CD14-positive monocyte (primary cell): Measurements from ENCODE around the gene MEGF6. TPM values are rescaled to one million over a fixed set of nuclear protein-coding genes. Genes with fewer than 3 reads are reported as not detected.

ENCODE experiments used
- DNase-seq, 3 donors: peaks; one replicate each; pipeline ENCODE4 v3.0.0-alpha.2; 2011 to 2022
- H2AFZ ChIP-seq: 2 replicates; pipeline ENCODE4 v1.6.0; 2012; ENCODE audit warnings: mild to moderate bottlenecking, low read depth, low read length, inconsistent platforms; ENCODE audit not compliant: insufficient read depth, poor library complexity, severe bottlenecking
- H3K27ac ChIP-seq, 2 donors: 1 replicate in 1 of 2; 2 replicates in 1 of 2; pipeline ENCODE4 v1.5.1; 2012 to 2013; ENCODE audit warnings: low read length in 2 of 2, control low read depth in 1 of 2, inconsistent platforms in 1 of 2, low read depth in 1 of 2, mild to moderate bottlenecking in 1 of 2
- H3K27me3 ChIP-seq, 2 donors: one replicate each; pipeline versions ENCODE4 v1.6.0 to v1.6.1; 2011 to 2013; ENCODE audit warnings: low read length in 2 of 2; ENCODE audit not compliant: control insufficient read depth in 2 of 2, insufficient read depth in 2 of 2
- H3K36me3 ChIP-seq, 2 donors: replicated peaks in 1 of 2; 1 replicate in 1 of 2; 2 replicates in 1 of 2; pipeline versions ENCODE4 v1.5.1 to v1.6.1; 2012 to 2013; ENCODE audit warnings: low read length in 2 of 2, control low read depth in 1 of 2, inconsistent platforms in 1 of 2, mild to moderate bottlenecking in 1 of 2; ENCODE audit not compliant: insufficient read depth in 2 of 2, control insufficient read depth in 1 of 2
- H3K4me1 ChIP-seq, 2 donors: 1 replicate in 1 of 2; 2 replicates in 1 of 2; pipeline versions ENCODE4 v1.5.1 to v1.6.1; 2012 to 2013; ENCODE audit warnings: low read length in 2 of 2, control low read depth in 1 of 2, inconsistent platforms in 1 of 2, mild to moderate bottlenecking in 1 of 2, moderate library complexity in 1 of 2; ENCODE audit not compliant: insufficient read depth in 2 of 2, control insufficient read depth in 1 of 2
- H3K4me2 ChIP-seq: replicated peaks from 2 replicates; pipeline ENCODE3; 2012; ENCODE audit warnings: low read length, moderate library complexity, mild to moderate bottlenecking; ENCODE audit not compliant: poor library complexity, severe bottlenecking; ENCODE audit errors: extremely low read depth
- H3K4me3 ChIP-seq, 3 experiments: fragments of 200-600 bp in 1 of 3; sonication (generic) in 1 of 3; replicated peaks in 1 of 3; 1 replicate in 2 of 3; 2 replicates in 1 of 3; pipeline ENCODE4 v1.5.1; 2011 to 2013; ENCODE audit warnings: low read length in 3 of 3, mild to moderate bottlenecking in 3 of 3, control low read depth in 2 of 3, low read depth in 2 of 3, inconsistent platforms in 1 of 3, moderate library complexity in 1 of 3
- H3K79me2 ChIP-seq: 2 replicates; pipeline ENCODE4 v1.6.0; 2012; ENCODE audit warnings: mild to moderate bottlenecking, control low read depth, inconsistent platforms, low read length, moderate library complexity; ENCODE audit not compliant: insufficient read depth
- H3K9ac ChIP-seq: 2 replicates; pipeline ENCODE4 v1.6.0; 2017; ENCODE audit warnings: low read length, mild to moderate bottlenecking; ENCODE audit not compliant: insufficient read depth, poor library complexity, severe bottlenecking
- H3K9me3 ChIP-seq, 2 donors: replicated peaks in 1 of 2; 1 replicate in 1 of 2; 2 replicates in 1 of 2; pipeline versions ENCODE4 v1.5.1 to v1.6.1; 2012 to 2013; ENCODE audit warnings: low read length in 2 of 2, control low read depth in 1 of 2; ENCODE audit not compliant: control insufficient read depth in 1 of 2, insufficient read depth in 1 of 2
- H4K20me1 ChIP-seq: 2 replicates; pipeline ENCODE4 v1.6.0; 2012; ENCODE audit warnings: mild to moderate bottlenecking, low read length, control low read depth, moderate library complexity; ENCODE audit not compliant: insufficient read depth
- H3K27ac Mint-ChIP-seq, 7 donors: one replicate each; pipeline ENCODE4 v1.8.0; 2020; ENCODE audit warnings: mild to moderate bottlenecking in 7 of 7, mixed read lengths in 7 of 7, moderate library complexity in 6 of 7, inconsistent platforms in 2 of 7
- H3K27me3 Mint-ChIP-seq, 3 donors: one replicate each; pipeline ENCODE4 v1.8.0; 2021 to 2022; ENCODE audit warnings: low read depth in 3 of 3, mild to moderate bottlenecking in 3 of 3, mixed read lengths in 3 of 3, moderate library complexity in 3 of 3, inconsistent platforms in 1 of 3
- H3K36me3 Mint-ChIP-seq, 2 donors: one replicate each; pipeline ENCODE4 v1.8.0; 2020; ENCODE audit warnings: mixed read lengths in 2 of 2, inconsistent platforms in 1 of 2, mild to moderate bottlenecking in 1 of 2
- H3K4me1 Mint-ChIP-seq: one replicate; pipeline ENCODE4 v1.8.0; 2020; ENCODE audit warnings: mild to moderate bottlenecking, mixed read lengths
- H3K4me3 Mint-ChIP-seq, 2 donors: one replicate each; pipeline ENCODE4 v1.8.0; 2020; ENCODE audit warnings: mild to moderate bottlenecking in 2 of 2, mixed read lengths in 2 of 2, moderate library complexity in 1 of 2
- H3K9me3 Mint-ChIP-seq, 7 donors: one replicate each; pipeline ENCODE4 v1.8.0; 2020 to 2022; ENCODE audit warnings: mixed read lengths in 7 of 7, mild to moderate bottlenecking in 6 of 7, moderate library complexity in 6 of 7, inconsistent platforms in 2 of 7
- WGBS: methylation state at CpG from one replicate; pipeline ENCODE4 v1.1.5; 2013; ENCODE audit warnings: missing lambda C conversion rate; ENCODE audit not compliant: insufficient coverage; 5-methylcytosine and 5-hydroxymethylcytosine counted together
- intact Hi-C, 2 donors: fragments of 100-400 bp; cut with micrococcal nuclease; formaldehyde crosslinking; loops; one replicate each; pipeline versions ENCODE4 v1.15.0 to v1.15.1; 2023
- polyA plus RNA-seq, 3 donors: library from polyadenylated mRNA; depleted of rRNA in 1 of 3; unstranded in 2 of 3; stranded (reverse) in 1 of 3; fragments of 300-500 nt in 2 of 3; fragments of >200 nt in 1 of 3; fragmentation: Illumina TruSeq in 2 of 3; gene quantifications; 1 replicate in 2 of 3; 2 replicates in 1 of 3; pipeline ENCODE4 v1.2.3, GENCODE V29; 2012 to 2021
- TF ChIP-seq, protein P1 (sequence below): fragments of 200-600 bp; IDR thresholded peaks from one replicate; pipeline ENCODE4 v1.8.0; 2022; ENCODE audit warnings: antibody characterized with exemption, mild to moderate bottlenecking

MEGF6 gene
- polyA plus RNA-seq, 3 donors: 0.39 to 3.8 (median 1.2) TPM

GRCh38 chr1:3564921-3565831 lies 46.1 kb downstream of the MEGF6 start:
- no peak overlapping the region for H3K4me3 Mint-ChIP-seq
- no peak overlapping the region for H3K4me2 ChIP-seq
- H3K27ac Mint-ChIP-seq: peak overlapping the region in 3 of 7 donors; percentile 30 to 55 (median 41)
- H3K36me3 ChIP-seq: no peaks in the 10 kb centered on the region
- H3K79me2 ChIP-seq: no peaks in the 10 kb centered on the region
- H3K4me1 Mint-ChIP-seq: no peaks in the 10 kb centered on the region
- no peak overlapping the region for H3K27ac ChIP-seq
- no peak overlapping the region for H3K9ac ChIP-seq
- intact Hi-C loops: loop anchor here (2.0 to 10.0 kb wide), 3 partner anchors 52 to 160 kb away; no protein-coding TSS in a partner anchor
- no peak overlapping the region for H3K4me3 ChIP-seq
- 81% methylated on average over 25 of the region's 29 CpGs for WGBS
- H3K9me3 ChIP-seq: no peaks in the 10 kb centered on the region
- TF ChIP-seq, protein P1, sequence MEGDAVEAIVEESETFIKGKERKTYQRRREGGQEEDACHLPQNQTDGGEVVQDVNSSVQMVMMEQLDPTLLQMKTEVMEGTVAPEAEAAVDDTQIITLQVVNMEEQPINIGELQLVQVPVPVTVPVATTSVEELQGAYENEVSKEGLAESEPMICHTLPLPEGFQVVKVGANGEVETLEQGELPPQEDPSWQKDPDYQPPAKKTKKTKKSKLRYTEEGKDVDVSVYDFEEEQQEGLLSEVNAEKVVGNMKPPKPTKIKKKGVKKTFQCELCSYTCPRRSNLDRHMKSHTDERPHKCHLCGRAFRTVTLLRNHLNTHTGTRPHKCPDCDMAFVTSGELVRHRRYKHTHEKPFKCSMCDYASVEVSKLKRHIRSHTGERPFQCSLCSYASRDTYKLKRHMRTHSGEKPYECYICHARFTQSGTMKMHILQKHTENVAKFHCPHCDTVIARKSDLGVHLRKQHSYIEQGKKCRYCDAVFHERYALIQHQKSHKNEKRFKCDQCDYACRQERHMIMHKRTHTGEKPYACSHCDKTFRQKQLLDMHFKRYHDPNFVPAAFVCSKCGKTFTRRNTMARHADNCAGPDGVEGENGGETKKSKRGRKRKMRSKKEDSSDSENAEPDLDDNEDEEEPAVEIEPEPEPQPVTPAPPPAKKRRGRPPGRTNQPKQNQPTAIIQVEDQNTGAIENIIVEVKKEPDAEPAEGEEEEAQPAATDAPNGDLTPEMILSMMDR: peak; percentile 96
- H4K20me1 ChIP-seq: no peaks in the 10 kb centered on the region
- no peaks in the 10 kb centered on the region for H3K36me3 Mint-ChIP-seq
- no peak overlapping the region for H2AFZ ChIP-seq
- peak in 2 of 3 donors; percentile 10 to 34 for DNase-seq
- no peaks in the 10 kb centered on the region for H3K4me1 ChIP-seq
- peaks cover 0 to 2% (median 0%) of the 10 kb centered on the region in 7 donors for H3K9me3 Mint-ChIP-seq
- no peaks in the 10 kb centered on the region for H3K27me3 ChIP-seq
- peaks cover 0 to 2% (median 0%) of the 10 kb centered on the region in 3 donors for H3K27me3 Mint-ChIP-seq

DNA sequence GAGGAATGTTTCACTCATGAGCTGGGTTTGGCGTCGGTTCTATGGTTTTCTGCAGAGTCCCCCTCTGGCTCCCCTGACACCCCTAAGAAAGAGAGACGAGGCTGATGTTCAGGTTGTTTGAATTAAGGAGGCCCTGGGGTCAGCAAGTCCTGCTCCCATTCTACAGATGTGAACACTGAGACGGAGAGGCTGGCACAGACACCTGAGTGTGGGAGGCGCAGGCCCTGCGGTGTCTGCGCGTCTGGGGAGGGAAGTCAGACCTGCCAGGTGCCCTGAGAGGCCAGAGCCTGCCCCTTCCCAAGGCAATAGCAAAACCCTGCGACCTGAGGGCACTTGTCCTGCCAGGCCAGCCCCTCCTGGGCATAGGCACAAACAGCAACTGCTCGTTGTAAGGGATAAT lies 47.7 kb downstream of the MEGF6 start:
- peaks cover 0 to 9% of the 10 kb centered on the region in 2 donors for H3K9me3 ChIP-seq
- H3K4me3 ChIP-seq: no peak overlapping the region
- no peaks in the 10 kb centered on the region for H3K4me1 ChIP-seq
- TF ChIP-seq, protein P1: no peak
- no peaks in the 10 kb centered on the region for H3K36me3 Mint-ChIP-seq
- no peaks in the 10 kb centered on the region for H3K27me3 ChIP-seq
- no peaks in the 10 kb centered on the region for H3K79me2 ChIP-seq
- intact Hi-C loops: loop anchor here (2.0 to 10.0 kb wide), 2 partner anchors 55 to 161 kb away; no protein-coding TSS in a partner anchor
- H3K9ac ChIP-seq: no peak overlapping the region
- WGBS: 95% methylated on average over 7 of the region's 10 CpGs
- H2AFZ ChIP-seq: no peak overlapping the region
- no peaks in the 10 kb centered on the region for H3K4me1 Mint-ChIP-seq
- peaks cover 3 to 15% (median 10%) of the 10 kb centered on the region in 7 donors for H3K9me3 Mint-ChIP-seq
- no peak for DNase-seq
- H3K4me2 ChIP-seq: no peak overlapping the region
- peak overlapping the region in 2 of 7 donors; percentile 25 to 68 for H3K27ac Mint-ChIP-seq
- H3K36me3 ChIP-seq: no peaks in the 10 kb centered on the region
- no peak overlapping the region for H3K27ac ChIP-seq
- no peak overlapping the region for H3K4me3 Mint-ChIP-seq
- peaks cover 0 to 2% (median 0%) of the 10 kb centered on the region in 3 donors for H3K27me3 Mint-ChIP-seq
- no peaks in the 10 kb centered on the region for H4K20me1 ChIP-seq
